RWPE1 (cell line): ENCODE measurements around the gene PRR18.

Experiments used
- CTCF ChIA-PET: fragments of 350-600 bp; sonication (Branson Sonifier 250); formaldehyde crosslinking; extraction: SDS; loops from one replicate; lab custom pipeline; 2021; lab: Yijun Ruan, JAX
- POLR2A ChIA-PET: fragments of 400-600 bp; formaldehyde crosslinking; extraction: SDS; loops from one replicate; lab custom pipeline; 2020; ENCODE audit warnings: antibody characterized with exemption; ENCODE audit not compliant: low non-redundant PET; lab: Yijun Ruan, JAX
- DNase-seq: peaks from one replicate; pipeline ENCODE4 v3.0.0; 2012; ENCODE audit warnings: low spot score
- H3K27ac ChIP-seq: fragments of 450-650 bp; 2 replicates; pipeline ENCODE4 v1.5.1; 2017
- CTCF ChIP-seq: fragments of 450-650 bp; conservative IDR thresholded peaks from 2 replicates; pipeline ENCODE4 v1.5.1; 2017; ENCODE audit warnings: low read depth, mild to moderate bottlenecking

Gene PRR18

GRCh38 chr6:166289207-166290060 lies 18.8 kb downstream of the PRR18 start:
- POLR2A ChIA-PET, result no interaction called here
- H3K27ac ChIP-seq, result no peak overlapping the region
- no peak for TF ChIP-seq CTCF
- no peak for DNase-seq
- CTCF ChIA-PET, result interaction anchor here (0.8 kb wide), 1 partner anchor 89 kb away, joined by 4 read pairs; no protein-coding TSS in a partner anchor

- ChIA-PET POLR2A (no interaction called here), CTCF (no interaction called here)
- DNase-seq, result no peak
- H3K27ac ChIP-seq, result no peak overlapping the region
- no peak for TF ChIP-seq CTCF
These were observed 21.3 kb downstream of the PRR18 start for GRCh38 chr6:166286839-166287271.

- POLR2A ChIA-PET, result no interaction called here
- CTCF ChIA-PET, result no interaction called here
- DNase-seq, result no peak
- H3K27ac ChIP-seq, result no peak overlapping the region
- no peak for TF ChIP-seq CTCF
These were observed 23.0 kb downstream of the PRR18 start for GRCh38 chr6:166285233-166285632.

- CTCF ChIA-PET, result interaction anchor here (1.1 kb wide), 1 partner anchor 9 kb away, joined by 9 read pairs; no protein-coding TSS in a partner anchor
- no peak for TF ChIP-seq CTCF
- POLR2A ChIA-PET, result no interaction called here
- no peak overlapping the region for H3K27ac ChIP-seq
- no peak for DNase-seq
These were observed 23.6 kb downstream of the PRR18 start for GRCh38 chr6:166284640-166285039.

GRCh38 chr6:166282394-166283032 lies 25.7 kb downstream of the PRR18 start:
- no peak overlapping the region for H3K27ac ChIP-seq
- ChIA-PET POLR2A (no interaction called here), CTCF (interaction anchor here (0.9 kb wide), 1 partner anchor 47 kb away, joined by 3 read pairs; no protein-coding TSS in a partner anchor)
- no peak for DNase-seq
- no peak for TF ChIP-seq CTCF

GRCh38 chr6:166281104-166281503 lies 27.1 kb downstream of the PRR18 start:
- no peak for TF ChIP-seq CTCF
- ChIA-PET CTCF (interaction anchor here (1.3 kb wide), 2 partner anchors 106 to 120 kb away, joined by 3 to 6 read pairs; no protein-coding TSS in a partner anchor), POLR2A (no interaction called here)
- DNase-seq, result no peak
- no peak overlapping the region for H3K27ac ChIP-seq
